T1000 (cell line): ENCODE measurements around the gene FAM9A.
A peak's percentile ranks its signal among the peaks of the same experiment; 100 is the strongest.

Experiments used
- DNase-seq: peaks from one replicate; lab custom pipeline; 2025; ENCODE audit warnings: mixed read lengths; lab: John Stamatoyannopoulos, UW

FAM9A gene

DNA sequence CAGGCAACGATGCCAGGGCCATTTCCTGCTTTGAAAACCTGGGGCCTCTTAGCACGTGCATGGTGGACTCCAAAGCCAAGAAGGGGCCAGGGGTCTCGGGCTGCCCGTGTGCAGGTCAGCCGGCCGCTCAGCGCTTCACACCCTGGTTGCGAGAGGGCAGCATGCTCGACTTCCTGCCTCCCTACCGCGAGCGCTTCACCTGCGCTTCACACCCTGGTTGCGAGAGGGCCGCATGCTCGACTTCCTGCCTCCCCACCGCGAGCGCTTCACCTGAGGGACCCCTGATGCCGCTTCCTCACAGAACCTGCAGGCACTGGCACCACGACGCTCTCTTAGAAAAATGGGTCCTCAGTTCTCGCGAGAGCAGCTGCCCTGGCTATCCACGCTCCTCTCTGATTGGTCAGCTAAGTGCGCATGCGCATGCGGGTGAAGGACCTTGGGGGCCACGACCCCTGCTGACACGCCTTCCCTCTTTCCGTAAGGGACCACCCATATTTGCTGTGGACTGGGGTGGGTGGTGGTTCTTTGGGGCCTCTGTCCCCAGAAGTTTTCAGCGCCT is at the start of gene FAM9A:
TSS of gene FAM9A (minus strand) at position 343 of the 559 bp plus-strand sequence. CDS start 1,212 bp downstream, outside the sequence.
- no peak for DNase-seq

DNA sequence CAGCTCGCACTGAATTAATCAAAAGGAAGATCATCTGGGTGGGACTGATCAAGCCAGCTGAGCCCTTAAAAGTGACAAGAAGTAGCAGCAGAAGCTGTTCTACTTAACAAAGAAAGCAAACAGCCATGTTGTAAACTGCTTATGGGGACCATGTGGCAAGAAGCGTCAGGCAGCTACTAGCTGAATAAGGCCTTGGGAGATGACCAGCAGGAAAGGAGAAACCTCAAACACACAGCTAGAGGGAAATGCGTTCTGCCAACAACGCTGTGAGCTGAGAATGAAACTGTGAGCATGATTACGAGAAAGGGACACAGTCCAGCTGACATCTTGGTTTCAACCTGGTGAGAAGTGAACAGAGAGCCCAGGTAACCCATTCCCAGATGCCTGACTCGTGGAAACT is 49.3 kb upstream of the FAM9A start:
- DNase-seq = no peak

DNA sequence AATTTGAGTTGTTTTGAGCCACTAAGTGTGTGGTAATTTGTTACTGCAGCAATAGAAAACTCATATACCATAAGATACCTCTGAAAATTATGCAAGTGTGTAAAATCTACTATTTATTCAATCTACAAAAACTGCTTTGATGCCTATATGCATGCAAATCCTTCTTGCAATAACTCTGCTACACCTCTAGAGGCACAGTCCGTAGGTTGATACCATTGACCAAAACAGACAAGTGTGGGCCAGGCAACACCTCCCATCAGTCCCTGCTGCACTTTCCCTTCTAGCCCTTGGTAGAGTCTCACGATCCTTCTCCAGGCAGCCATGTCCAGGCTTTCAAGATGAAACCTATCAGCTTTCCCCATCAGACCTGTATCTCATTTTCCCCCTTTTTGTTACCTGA is 48.8 kb upstream of the FAM9A start:
- DNase-seq = no peak

DNA sequence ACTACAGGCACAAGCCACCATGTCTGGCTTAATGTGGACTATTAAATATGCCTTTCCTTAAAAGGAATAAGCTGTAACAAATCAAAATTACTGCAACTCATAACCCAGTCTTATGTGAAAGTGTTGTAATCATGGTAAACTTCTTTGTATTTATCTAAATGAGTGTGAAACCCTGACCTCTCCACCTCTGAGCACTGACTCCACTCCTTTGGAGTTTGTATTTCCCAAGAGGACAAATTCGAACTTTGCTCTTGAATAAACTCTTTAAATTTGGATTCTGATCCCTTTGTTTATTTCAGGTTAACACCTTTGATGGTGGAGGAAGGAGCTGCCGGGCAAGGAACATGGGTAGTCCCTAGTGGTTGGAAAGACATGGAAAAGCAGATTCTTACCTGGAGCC is 48.3 kb upstream of the FAM9A start:
- DNase-seq = no peak

DNA sequence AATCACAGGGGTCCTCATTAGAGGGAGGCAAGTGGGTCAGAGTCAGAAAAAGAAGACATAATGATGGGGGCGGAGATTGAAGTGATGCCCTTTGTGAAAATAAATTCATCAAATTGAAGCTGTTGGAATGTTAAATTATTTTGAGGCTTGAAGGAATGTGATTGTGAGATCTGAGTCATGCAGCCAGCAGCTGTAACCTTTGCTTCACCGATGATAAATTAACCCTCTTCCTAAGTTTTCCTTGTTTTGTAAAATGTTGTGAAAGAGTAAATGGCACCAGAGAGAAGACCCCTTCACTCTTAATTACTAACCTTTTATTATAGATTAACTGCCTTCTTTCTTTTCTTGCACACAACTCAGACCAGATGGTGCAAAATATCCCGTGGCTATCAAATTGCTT is 47.7 kb upstream of the FAM9A start:
- no peak for DNase-seq

DNA sequence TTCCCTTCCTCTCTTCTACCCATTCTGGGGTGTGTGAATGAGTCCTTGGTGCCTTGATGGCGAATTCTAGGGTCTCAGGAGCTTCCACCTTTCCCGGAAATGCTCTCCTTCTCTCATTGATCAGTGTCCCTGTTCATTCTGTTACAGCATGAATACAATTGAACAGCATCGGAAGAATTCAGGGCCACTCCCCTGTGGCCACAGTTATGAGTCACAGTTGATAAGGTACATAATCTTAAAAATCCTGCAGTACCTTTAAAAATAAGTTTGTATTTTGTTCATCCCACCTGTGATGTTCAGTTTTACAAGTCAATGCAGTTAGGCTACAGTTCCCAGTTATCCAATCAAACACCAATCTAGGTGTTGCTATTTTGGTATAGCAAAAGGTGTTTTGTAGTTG is 47.3 kb upstream of the FAM9A start:
- no peak for DNase-seq

DNA sequence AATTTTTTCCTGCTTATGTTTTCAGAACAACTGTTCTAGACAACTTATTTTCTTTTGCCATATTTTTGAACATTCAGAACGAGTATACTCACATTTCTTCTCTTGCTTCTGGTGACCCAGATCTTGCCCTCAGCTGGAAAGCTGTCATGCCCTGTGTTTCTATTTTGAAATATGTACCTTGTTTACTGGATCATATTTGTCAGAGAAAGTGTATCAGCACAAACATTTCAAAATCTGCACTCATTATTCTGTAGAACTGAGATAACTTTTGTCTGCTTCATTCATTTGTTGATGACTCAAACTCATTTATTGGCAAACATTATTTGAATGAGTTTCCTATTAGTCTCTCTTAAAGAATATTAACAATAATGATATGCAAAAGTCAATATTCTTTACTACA is 46.2 kb upstream of the FAM9A start:
- no peak for DNase-seq

DNA sequence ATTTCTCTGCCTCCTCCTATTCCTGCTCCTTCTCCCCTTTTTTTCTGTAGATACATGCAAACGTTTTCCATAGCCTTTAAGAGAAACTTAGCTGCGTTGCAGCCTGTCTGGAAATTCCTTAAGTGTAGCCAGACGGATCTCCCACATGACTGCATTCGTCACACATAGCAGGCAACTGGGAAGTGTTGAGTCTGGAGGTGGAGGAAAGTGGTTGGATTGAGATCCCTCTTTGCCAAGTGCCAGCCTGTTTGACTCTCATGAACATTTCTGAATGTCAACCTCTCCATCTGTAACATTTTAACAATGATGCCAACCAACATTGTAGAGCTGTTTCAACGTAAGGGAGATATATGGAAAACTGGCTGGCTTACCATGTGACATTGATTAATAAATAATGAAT is 45.1 kb upstream of the FAM9A start:
- no peak for DNase-seq

DNA sequence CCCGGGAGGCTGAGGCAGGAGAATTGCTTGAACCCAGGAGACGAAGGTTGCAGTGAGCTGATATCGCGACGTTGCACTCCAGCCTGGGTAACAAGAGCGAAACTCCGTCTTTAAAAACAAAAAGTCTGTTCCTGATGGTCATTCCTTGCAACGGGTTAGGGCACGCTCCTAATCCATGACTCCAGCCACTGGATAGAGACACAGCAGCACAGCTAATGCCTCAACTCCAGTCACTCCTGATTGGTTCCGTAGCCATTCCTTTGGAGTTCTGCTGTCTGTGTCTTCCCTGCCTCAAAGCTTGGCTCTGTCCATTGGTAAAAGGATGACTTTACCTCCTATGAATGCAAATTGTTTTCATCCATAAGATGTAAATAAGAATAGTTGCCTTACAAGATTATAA is 44.3 kb upstream of the FAM9A start:
- DNase-seq = no peak

DNA sequence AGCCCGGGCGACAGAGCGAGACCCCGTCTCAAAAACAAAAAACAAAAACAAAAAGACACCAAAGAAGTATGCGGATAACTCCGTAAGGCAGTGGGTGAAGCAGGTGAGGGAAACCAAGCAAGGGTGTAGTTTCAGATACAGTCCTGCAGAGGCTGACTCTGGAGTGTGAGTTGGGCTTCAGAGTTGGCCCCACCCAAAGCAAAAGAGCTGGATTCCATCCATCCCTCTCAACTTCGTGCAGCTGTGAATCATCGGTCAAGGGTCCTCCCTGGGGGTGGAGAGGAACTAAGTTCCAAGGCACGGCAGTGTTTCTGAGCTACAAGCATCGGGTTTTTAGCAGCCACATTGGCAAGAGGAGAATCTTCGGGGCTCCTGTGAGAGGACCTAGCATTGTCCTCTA is 43.9 kb upstream of the FAM9A start:
- peak; percentile 3 for DNase-seq

DNA sequence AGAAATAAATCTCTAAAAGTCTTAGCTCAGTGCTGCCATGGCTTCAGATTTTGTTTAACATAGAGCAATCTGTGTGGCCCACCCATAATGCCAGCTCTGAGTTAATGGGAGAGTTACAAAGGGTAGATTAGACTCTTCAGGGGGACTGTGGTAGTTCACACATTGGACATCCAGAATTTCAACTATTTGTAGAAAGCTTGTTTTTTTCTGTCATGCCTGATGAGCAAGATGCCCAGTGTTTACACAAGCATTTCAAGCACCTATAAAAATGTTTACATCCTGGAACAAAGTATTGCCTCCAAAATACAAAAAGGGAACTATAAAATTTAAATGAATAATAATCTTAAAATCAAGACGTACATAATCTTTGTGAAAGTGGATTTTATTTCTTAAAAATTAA is 43.0 kb upstream of the FAM9A start:
- DNase-seq = no peak

DNA sequence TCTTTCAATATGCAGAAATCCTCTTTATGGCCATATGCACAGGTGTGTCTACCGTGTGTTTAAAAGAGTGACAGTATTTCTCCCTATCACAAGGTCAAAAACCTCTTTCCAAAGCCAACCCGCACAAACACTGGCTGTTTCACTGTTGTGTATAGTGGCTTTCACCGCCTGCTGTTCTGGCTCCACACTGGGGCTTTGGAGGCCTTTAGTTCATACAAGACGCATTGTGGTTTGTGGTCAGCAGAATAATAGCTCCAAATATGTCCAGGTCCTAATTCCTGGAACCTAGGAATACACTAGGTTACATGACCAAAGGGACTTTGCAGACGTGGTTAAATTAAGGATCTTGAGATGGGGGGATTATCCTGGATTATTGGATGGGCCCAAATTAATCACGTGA is 40.7 kb upstream of the FAM9A start:
- DNase-seq = no peak

DNA sequence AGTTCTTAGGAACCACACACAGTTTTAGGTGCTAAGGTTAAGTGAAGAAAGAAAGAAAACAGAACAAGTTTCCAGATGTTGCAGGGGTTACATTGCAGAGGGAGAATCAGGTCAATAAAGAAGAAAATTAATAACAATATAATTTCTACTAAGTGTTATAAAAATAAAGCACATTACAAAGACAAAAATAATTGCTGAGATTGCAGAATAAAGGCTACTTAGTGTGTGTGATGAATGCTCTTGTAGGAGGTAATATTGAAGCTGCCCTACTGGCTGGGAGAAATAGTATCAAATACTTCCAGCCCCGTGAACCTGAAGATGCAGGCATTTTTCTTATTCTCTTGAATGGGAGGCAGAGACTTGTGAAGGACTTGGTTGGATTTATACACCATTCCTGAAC is 33.2 kb upstream of the FAM9A start:
- DNase-seq = no peak

DNA sequence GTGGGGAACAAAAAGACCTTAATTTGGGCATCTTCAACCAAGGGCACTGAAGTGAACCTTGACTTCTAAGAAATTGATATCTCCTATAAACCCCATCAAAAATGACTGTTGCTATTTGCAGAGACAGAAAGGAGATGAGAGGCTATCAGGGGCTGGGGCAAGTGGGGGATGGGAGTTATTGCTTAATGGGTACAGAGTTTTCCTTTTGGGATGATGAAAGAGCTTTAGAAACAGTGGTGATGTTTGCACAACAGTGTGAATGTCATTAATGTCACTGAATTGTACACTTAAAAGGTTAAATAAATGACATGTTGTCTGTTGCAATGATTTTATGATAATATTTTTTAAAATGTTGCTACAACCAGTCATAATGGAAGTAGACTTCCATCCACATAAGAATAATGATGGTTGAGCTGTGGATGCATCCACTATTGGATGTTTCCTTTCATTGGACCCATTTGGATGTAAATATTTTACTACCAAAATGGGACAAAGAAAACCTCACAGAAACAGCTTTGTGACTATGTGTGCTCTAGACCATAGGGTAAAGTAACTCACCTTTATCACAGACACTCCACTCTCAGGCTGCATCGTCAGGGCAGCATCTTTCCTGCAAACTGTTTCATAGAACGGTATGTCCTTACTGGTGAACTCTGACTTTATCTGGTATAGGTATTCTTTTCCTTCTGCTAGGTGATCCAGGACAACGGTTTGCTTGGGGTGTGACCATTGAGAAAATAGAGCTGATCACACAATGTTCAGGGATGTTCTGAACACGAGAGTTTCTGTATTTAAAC is 31.6 kb upstream of the FAM9A start:
- no peak for DNase-seq

DNA sequence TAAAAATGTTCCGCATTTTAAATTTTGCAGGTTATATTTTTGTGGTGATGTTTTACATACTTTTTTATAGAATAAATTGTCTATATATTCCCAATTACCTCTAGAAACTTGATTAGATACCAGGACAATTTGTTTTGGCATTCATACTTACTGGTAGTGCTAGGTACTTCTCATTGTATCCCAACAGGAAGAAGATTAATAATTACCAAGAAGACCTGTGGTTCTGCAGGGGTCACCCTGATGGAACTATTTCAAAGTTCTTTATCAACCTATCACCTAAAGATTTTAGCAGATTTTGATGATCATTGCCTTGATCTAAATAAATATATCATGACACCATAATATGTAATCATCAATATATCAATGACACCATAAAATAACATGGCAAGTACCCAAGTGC is 22.5 kb upstream of the FAM9A start:
- no peak for DNase-seq

DNA sequence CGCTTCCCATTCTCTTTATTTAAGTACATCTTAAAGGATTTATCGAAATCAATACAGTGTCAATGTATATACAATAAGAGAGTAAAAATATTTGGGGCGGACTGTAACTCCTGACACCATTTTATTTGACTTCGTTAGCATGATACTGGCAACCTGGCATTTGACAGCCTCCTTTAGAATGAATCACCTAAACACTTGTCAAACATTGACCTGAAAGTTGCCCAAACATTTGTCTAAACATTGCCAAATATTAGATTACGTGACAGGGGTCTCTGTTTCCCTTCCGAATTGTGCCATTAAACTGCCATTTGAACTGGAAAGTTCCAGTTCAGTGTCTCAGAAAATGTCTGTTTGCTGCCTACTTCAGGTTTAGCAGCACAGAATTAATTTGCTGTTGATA is 20.8 kb upstream of the FAM9A start:
- no peak for DNase-seq

DNA sequence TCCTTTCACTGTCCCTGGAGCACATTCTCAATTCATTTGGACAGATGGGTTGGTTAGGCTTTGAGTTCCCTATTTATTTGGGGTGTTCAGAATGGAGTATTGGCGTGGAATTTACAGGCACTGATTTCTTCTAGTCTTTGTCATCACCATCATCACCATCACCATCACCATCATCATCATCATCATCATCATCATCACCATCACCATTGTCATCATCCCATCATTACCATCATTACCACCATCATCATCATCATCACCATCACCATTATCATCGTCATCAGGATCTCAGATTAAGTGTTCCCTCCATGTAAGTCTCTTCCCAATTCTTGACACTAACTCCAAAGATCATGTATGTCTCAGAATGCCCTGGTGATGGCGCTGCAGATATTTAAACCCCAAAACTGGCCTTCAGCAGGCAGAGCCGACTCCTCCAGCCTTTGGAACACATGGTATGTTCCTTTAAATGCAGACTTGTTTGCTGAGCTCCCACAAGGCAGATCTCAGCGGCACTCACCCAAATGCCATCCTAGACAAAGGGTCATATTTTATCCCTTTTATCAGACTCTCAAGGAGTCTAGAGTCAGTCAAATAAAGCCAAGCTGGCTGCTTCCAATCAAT is 19.8 kb upstream of the FAM9A start:
- no peak for DNase-seq

DNA sequence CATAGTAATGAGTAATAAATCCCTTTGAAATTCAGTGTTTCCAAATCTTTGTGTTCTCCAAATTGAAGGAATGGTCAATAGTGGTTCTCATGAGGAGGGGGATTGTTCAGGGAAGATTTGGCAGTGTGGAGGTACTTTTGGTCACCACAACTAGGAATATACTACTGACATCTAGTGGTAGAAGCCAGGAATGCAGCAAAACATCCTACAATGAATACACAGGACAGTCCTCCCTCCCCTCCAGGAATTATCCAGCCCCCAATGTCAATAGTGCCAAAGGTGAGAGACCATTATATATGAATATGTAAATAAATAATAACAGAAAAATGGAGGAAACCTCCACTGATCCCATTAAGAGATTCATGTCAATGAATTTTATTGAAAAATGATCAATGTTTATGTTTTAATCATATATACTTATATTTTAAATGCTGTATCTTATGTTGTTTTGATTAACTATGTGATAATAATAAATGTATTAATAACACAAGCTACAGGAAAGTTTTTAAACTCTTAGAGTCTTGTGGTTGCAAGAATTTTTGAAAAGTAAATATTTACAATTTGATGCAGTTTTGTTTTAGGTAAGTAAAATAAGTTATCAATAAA is 14.4 kb upstream of the FAM9A start:
- no peak for DNase-seq

DNA sequence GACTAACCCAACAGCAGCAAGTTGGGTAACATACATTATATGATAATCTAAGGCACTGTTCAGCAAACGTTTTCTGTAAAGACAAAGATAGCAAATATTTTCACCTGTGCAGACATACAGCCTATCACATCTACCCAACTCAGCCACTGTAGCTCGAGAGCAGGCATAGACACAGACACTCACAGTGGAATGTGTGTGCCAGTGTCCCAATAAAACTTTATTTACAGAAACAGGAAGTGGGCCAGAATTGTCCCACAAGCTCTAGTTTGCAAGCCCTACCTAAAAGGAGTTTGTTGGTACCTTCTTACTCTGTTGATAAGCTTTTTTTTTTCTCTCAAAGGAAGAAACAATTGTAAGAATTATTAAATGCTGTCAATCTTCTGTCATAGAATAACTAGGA is 11.9 kb upstream of the FAM9A start:
- no peak for DNase-seq

DNA sequence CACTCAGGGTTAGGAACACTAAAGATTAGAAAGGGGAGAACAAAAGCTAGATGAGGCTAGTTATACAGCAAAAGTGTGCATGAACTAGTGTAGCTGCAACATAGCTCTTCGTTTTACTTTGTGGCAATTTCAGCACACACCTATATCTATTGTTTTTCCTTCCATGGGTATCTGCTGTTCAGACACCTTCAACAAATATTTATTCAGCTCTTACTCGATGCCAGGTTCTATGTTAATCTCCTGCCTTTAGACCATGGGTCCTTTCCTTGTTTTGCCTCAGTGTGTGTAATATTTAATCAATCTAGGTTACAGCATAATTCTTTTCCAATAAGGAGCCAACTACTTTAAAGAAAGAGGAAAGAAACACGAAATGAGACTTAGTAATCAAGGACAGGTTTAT is 10.4 kb upstream of the FAM9A start:
- DNase-seq = no peak

DNA sequence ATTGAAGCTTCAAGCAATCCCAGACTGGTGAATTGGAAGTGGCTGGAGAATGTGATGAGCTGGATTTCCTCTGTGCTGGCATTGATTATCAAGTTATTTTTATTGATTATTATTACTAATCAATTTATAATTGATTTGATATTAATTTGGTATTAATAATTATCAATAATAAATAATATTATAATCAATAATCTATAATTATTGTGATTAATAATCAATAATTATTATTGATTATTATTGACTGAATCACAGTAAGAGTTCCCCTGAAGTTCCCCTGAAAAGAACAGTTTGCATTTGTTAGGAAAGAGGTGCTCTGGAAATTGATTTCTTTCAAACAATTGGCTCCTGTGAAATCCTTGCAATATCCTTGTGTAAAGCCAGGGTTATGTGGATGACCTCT is 7.5 kb upstream of the FAM9A start:
- DNase-seq = no peak

DNA sequence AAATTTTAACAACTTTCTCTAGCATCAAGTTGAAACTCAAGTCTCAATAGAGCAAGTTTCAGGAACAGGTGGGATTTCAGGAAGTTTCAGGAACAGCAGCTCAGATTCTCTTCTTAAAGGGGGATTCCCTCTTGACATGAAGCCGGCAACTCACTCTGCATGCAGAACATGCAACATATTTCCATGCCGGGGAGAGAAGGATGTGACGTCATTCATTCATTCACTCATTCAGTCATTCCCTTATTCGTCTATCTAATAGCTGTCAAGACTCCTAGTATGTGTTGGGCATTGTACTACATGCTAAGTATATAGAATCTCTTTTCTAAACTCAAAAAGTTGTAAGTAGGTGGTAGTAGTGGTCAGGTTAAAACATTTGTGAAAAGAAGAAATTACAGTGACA is 4.8 kb upstream of the FAM9A start:
- no peak for DNase-seq

DNA sequence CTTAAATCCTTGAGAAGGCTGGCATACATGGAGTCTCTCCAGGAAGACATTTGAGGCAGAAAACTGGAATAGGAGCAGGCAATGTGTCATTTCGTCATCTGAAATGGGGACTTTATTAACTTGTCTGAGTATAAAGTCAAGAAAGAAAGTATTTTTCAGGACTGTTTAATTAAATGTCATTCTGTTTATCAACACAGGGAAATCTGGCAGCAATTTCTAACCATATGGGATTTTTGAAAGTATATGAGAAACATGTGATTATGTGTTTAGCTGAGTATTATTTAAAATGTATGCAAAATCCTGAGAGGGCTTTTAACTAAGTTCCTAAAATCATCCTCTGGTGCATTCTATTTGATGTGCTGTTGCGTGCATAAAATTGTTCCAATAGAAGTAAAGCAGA is 3.9 kb upstream of the FAM9A start:
- DNase-seq = no peak
